ENCODE data around the gene MYBPC2.

DNA sequence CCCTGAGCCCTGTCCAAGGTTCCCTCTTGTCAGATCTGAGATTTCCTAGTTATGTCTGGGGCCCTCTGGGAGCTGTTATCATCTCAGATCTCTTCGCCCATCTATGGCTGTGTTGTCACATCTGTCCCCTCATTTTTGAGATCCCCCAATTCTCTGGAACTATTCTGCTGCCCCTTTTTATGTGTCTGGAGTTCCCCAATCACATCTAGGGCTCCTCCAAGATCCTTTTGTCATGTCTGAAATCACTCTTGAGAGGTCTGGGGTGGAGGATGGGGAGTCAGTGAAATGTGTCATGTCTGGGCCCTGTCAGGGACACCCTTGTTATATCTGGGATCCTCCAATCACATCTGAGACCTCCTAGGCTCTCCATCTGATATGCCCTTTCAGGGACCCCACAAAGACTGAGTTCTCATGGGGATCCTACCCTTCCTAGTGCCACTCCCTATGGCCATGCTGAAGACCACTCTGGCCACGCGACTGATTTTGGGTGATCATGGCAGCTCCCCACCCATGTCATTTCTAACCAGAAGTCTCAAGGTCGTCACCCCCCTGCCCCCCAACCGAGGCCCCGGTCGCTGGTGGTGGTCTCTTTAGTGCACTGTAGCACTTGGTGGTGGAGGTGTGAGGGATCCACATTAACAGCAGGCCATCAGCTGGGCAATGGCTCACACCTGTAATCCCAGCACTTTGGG is 3.8 kb upstream of the MYBPC2 start:
- TF ChIP-seq, protein P1, sequence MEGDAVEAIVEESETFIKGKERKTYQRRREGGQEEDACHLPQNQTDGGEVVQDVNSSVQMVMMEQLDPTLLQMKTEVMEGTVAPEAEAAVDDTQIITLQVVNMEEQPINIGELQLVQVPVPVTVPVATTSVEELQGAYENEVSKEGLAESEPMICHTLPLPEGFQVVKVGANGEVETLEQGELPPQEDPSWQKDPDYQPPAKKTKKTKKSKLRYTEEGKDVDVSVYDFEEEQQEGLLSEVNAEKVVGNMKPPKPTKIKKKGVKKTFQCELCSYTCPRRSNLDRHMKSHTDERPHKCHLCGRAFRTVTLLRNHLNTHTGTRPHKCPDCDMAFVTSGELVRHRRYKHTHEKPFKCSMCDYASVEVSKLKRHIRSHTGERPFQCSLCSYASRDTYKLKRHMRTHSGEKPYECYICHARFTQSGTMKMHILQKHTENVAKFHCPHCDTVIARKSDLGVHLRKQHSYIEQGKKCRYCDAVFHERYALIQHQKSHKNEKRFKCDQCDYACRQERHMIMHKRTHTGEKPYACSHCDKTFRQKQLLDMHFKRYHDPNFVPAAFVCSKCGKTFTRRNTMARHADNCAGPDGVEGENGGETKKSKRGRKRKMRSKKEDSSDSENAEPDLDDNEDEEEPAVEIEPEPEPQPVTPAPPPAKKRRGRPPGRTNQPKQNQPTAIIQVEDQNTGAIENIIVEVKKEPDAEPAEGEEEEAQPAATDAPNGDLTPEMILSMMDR (conservative IDR thresholded peaks at IDR 0.05; ENCODE audit: low read depth, low read length): no peak
- TF ChIP-seq EZH2 (IDR thresholded peaks at IDR 0.05; ENCODE audit: borderline replicate concordance, low read depth, low read length, poor library complexity, severe bottlenecking): no peak

Data from A673 (cell line).